K562 (cell line): ENCODE results near the gene ROBO2. TPM values are rescaled to one million over a fixed set of nuclear protein-coding genes. Genes with fewer than 3 reads are reported as not detected.

ENCODE experiments used
- ATAC-seq: fragments of 200-7000 bp; cut with Tn5 transposase; 3 replicates; pipeline ENCODE4 v1.9.1; 2020; ENCODE audit warnings: moderate library complexity
- BruUV-seq: library from RNA; stranded (reverse); fragments of 400-500 nt; replicated peaks from 2 replicates; lab custom pipeline; 2021; lab: Mats Ljungman, UMichigan
- CTCF ChIA-PET: fragments of 300-600 bp; formaldehyde crosslinking; extraction: SDS; loops from one replicate; lab custom pipeline; 2021; ENCODE audit warnings: low intra/inter-chr PET ratio; lab: Yijun Ruan, JAX
- POLR2A ChIA-PET: fragments of 300-600, 350-650 bp; sonication (Branson Sonifier 250); formaldehyde crosslinking; extraction: SDS; loops from one replicate; lab custom pipeline; 2021; ENCODE audit warnings: antibody characterized with exemption, inconsistent platforms; lab: Yijun Ruan, JAX
- DNase-seq, 4 experiments: peaks; one replicate each; pipeline versions ENCODE4 v3.0.0 to v3.0.0-alpha.2; 2011 to 2018; ENCODE audit warnings: low spot score in 3 of 4, mixed read lengths in 3 of 4; ENCODE audit errors: extremely low read depth in 1 of 4
- FAIRE-seq: peaks from 2 replicates; lab custom pipeline; 2011; peaks lifted over from hg19 to GRCh38; lab: Jason Lieb, UNC
- H2AFZ ChIP-seq: 2 replicates; pipeline ENCODE4 v1.6.0; 2011; ENCODE audit warnings: low read depth, low read length, control low read depth, inconsistent platforms
- H3K27ac ChIP-seq: fragments of 200-600 bp; 3 replicates; pipeline ENCODE4 v1.8.0; 2011; ENCODE audit warnings: low read depth, mild to moderate bottlenecking, control low read depth, inconsistent platforms, low read length, moderate library complexity, mixed read lengths; ENCODE audit errors: extremely low read depth
- H3K27me3 ChIP-seq, 2 experiments: fragments of 300-600 bp in 1 of 2; 2 replicates in 1 of 2; 3 replicates in 1 of 2; pipeline versions ENCODE4 v1.6.0 to v1.8.0; 2011; ENCODE audit warnings: inconsistent platforms in 2 of 2, low read length in 2 of 2, mild to moderate bottlenecking in 1 of 2, mixed read lengths in 1 of 2, moderate library complexity in 1 of 2; ENCODE audit not compliant: control insufficient read depth in 2 of 2, insufficient read depth in 2 of 2
- H3K36me3 ChIP-seq: fragments of 300-600 bp; 3 replicates; pipeline ENCODE4 v1.8.0; 2011; ENCODE audit warnings: mild to moderate bottlenecking, low read length, inconsistent platforms; ENCODE audit not compliant: control insufficient read depth, insufficient read depth
- H3K4me1 ChIP-seq, 2 experiments: fragments of 200-600 bp in 1 of 2; replicated peaks in 1 of 2; 2 replicates in 1 of 2; 3 replicates in 1 of 2; pipeline versions ENCODE4 v1.5.1 to v1.8.0; 2011; ENCODE audit warnings: inconsistent platforms in 2 of 2, low read length in 2 of 2, mild to moderate bottlenecking in 1 of 2, mixed read lengths in 1 of 2, moderate library complexity in 1 of 2; ENCODE audit not compliant: control insufficient read depth in 2 of 2, insufficient read depth in 2 of 2
- H3K4me2 ChIP-seq: 2 replicates; pipeline ENCODE4 v1.6.1; 2011; ENCODE audit warnings: low read length, control low read depth, inconsistent platforms, mixed read lengths; ENCODE audit not compliant: insufficient read depth
- H3K4me3 ChIP-seq: fragments of 200-600 bp; sonication (generic), shearing (Covaris generic); 2 replicates; pipeline ENCODE4 v1.5.1; 2016; ENCODE audit warnings: control low read depth, inconsistent platforms
- H3K79me2 ChIP-seq: fragments of 200-600 bp; 3 replicates; pipeline ENCODE4 v1.8.0; 2011; ENCODE audit warnings: low read length, inconsistent platforms; ENCODE audit not compliant: control insufficient read depth, insufficient read depth
- H3K9ac ChIP-seq, 2 experiments: 2 replicates each; pipeline versions ENCODE4 v1.6.0 to v1.6.1; 2011; ENCODE audit warnings: low read depth in 2 of 2, low read length in 2 of 2, control low read depth in 1 of 2, inconsistent platforms in 1 of 2, mild to moderate bottlenecking in 1 of 2, mixed read lengths in 1 of 2; ENCODE audit not compliant: insufficient read depth in 1 of 2
- H3K9me1 ChIP-seq: one replicate; pipeline ENCODE4 v1.6.0; 2011; ENCODE audit warnings: inconsistent platforms, mild to moderate bottlenecking, low read length, moderate library complexity; ENCODE audit not compliant: control insufficient read depth, insufficient read depth
- H3K9me3 ChIP-seq: replicated peaks from 2 replicates; pipeline ENCODE4 v1.5.1; 2011; ENCODE audit warnings: low read depth, low read length, inconsistent platforms; ENCODE audit not compliant: control insufficient read depth, insufficient read depth
- H4K20me1 ChIP-seq: replicated peaks from 2 replicates; pipeline ENCODE4 v1.6.1; 2011; ENCODE audit warnings: low read length, inconsistent platforms, mixed read lengths; ENCODE audit not compliant: control insufficient read depth, insufficient read depth
- BDP1 ChIP-seq: IDR thresholded peaks from 3 replicates; pipeline ENCODE4 v1.6.1; 2011; ENCODE audit not compliant: insufficient read length, insufficient read depth
- CXXC5 ChIP-seq: fragments of 250-450 bp; sonication (Bioruptor Pico); IDR thresholded peaks from 2 replicates; pipeline ENCODE4 v1.8.0; 2022; ENCODE audit warnings: inconsistent platforms, mild to moderate bottlenecking, moderate library complexity
- HMG20A ChIP-seq: fragments of 450-650 bp; formaldehyde crosslinking; conservative IDR thresholded peaks from 2 replicates; pipeline ENCODE4 v1.4.0; 2020; ENCODE audit warnings: mild to moderate bottlenecking, mixed read lengths
- NKRF ChIP-seq: fragments of 450-650 bp; IDR thresholded peaks from 2 replicates; pipeline ENCODE4 v1.6.1; 2016; ENCODE audit warnings: borderline replicate concordance
- SMARCB1 ChIP-seq: IDR thresholded peaks from 2 replicates; pipeline ENCODE4 v1.6.1; 2011; ENCODE audit warnings: improper control_type of control experiment, low read depth; ENCODE audit not compliant: insufficient read length
- TCF7L2 ChIP-seq: fragments of 150-350 bp; IDR thresholded peaks from 2 replicates; pipeline ENCODE4 v1.6.1; 2016; ENCODE audit warnings: low read depth, mild to moderate bottlenecking, low read length, moderate library complexity
- ZNF124 ChIP-seq: sonication (generic); formaldehyde crosslinking; IDR thresholded peaks from 2 replicates; pipeline ENCODE4 v1.8.1; 2022; ENCODE audit warnings: missing genetic modification reagents
- ZNF217 ChIP-seq: sonication (generic); formaldehyde crosslinking; IDR thresholded peaks from 2 replicates; pipeline ENCODE4 v1.8.0; 2022; ENCODE audit warnings: mild to moderate bottlenecking, missing genetic modification reagents
- ZNF280B ChIP-seq: fragments of 250-450 bp; sonication (Bioruptor Pico); IDR thresholded peaks from 2 replicates; pipeline ENCODE4 v1.5.1; 2021; ENCODE audit warnings: mild to moderate bottlenecking
- ZNF77 ChIP-seq: fragments of 250-450 bp; sonication (Bioruptor Pico); IDR thresholded peaks from 2 replicates; pipeline ENCODE4 v1.5.0; 2020
- WGBS: fragments of 100-300 bp; shearing (Covaris generic); methylation state at CpG from one replicate; pipeline ENCODE4 v1.1.6; 2016; ENCODE audit warnings: low coverage, mixed read lengths; ENCODE audit not compliant: insufficient coverage; ENCODE audit errors: missing lambda C conversion rate; 5-methylcytosine and 5-hydroxymethylcytosine counted together
- in situ Hi-C: fragments of 300-500 bp; cut with MboI; formaldehyde crosslinking; loops from 4 replicates; pipeline ENCODE4 v1.15.0; 2018; ENCODE audit warnings: inconsistent platforms, mixed read lengths
- intact Hi-C: fragments of 100-400 bp; cut with micrococcal nuclease; formaldehyde crosslinking; loops from 2 replicates; pipeline ENCODE4 v1.14.2; 2022
- polyA plus RNA-seq, 8 experiments: library from polyadenylated mRNA; depleted of rRNA in 4 of 8; stranded (reverse) in 5 of 8; unstranded in 3 of 8; fragments of >200 nt; fragmentation: Nextera tagmentation in 2 of 8; fragmentation: Illumina TruSeq in 1 of 8; extraction: Ambion mirVana in 2 of 8; extraction: Trizol in 1 of 8; gene quantifications; 2 replicates each; pipeline versions ENCODE4 v1.2.1 to v1.2.3, GENCODE V29; 2011 to 2014; ENCODE audit warnings: inconsistent platforms in 1 of 8, missing spikeins in 1 of 8
- total RNA-seq, 7 experiments: library from RNA; depleted of rRNA in 6 of 7; stranded (reverse); fragments of >200 nt in 6 of 7; fragmentation: Illumina TruSeq in 2 of 7; extraction: Trizol in 2 of 7; gene quantifications; 2 replicates each; pipeline versions ENCODE4 v1.2.1 to v1.2.3, GENCODE V29; 2011 to 2021; ENCODE audit warnings: low replicate concordance in 1 of 7
- TF ChIP-seq, protein P1 (sequence below), 2 experiments: fragments of 450-650 bp in 1 of 2; IDR thresholded peaks; 2 replicates each; pipeline ENCODE4 v1.6.1; 2011 to 2017; ENCODE audit warnings: low read depth in 2 of 2, antibody characterized with exemption in 1 of 2, borderline replicate concordance in 1 of 2, low read length in 1 of 2, mild to moderate bottlenecking in 1 of 2, mixed read lengths in 1 of 2; ENCODE audit not compliant: control insufficient read depth in 1 of 2
- TF ChIP-seq, protein P2 (sequence below), 2 experiments: IDR thresholded peaks; 2 replicates each; pipeline ENCODE4 v1.6.1; 2011; ENCODE audit warnings: borderline replicate concordance in 1 of 2, control low read depth in 1 of 2, low read depth in 1 of 2, low read length in 1 of 2, mild to moderate bottlenecking in 1 of 2, mixed read lengths in 1 of 2, moderate library complexity in 1 of 2; ENCODE audit not compliant: insufficient read depth in 1 of 2, insufficient read length in 1 of 2, poor library complexity in 1 of 2, severe bottlenecking in 1 of 2; ENCODE audit errors: extremely low read depth in 1 of 2

Gene ROBO2
- total and polyA plus RNA-seq, 9 of the 15 experiments (the other 6 are each of a cell fraction or from before 2014, with no cell fraction given): 0.84 to 3.0 (median 1.7) TPM

- TF ChIP-seq ZNF280B (CRISPR knock-in tag): no peak
- TF ChIP-seq ZNF124 (CRISPR knock-in tag): no peak
- TF ChIP-seq CXXC5 (CRISPR knock-in tag): no peak
- no peak for TF ChIP-seq BDP1
- TF ChIP-seq ZNF217 (CRISPR knock-in tag): no peak
- no peak for TF ChIP-seq TCF7L2
- TF ChIP-seq, protein P1, sequence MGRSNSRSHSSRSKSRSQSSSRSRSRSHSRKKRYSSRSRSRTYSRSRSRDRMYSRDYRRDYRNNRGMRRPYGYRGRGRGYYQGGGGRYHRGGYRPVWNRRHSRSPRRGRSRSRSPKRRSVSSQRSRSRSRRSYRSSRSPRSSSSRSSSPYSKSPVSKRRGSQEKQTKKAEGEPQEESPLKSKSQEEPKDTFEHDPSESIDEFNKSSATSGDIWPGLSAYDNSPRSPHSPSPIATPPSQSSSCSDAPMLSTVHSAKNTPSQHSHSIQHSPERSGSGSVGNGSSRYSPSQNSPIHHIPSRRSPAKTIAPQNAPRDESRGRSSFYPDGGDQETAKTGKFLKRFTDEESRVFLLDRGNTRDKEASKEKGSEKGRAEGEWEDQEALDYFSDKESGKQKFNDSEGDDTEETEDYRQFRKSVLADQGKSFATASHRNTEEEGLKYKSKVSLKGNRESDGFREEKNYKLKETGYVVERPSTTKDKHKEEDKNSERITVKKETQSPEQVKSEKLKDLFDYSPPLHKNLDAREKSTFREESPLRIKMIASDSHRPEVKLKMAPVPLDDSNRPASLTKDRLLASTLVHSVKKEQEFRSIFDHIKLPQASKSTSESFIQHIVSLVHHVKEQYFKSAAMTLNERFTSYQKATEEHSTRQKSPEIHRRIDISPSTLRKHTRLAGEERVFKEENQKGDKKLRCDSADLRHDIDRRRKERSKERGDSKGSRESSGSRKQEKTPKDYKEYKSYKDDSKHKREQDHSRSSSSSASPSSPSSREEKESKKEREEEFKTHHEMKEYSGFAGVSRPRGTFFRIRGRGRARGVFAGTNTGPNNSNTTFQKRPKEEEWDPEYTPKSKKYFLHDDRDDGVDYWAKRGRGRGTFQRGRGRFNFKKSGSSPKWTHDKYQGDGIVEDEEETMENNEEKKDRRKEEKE (IDR thresholded peaks at IDR 0.05; ENCODE audit: borderline replicate concordance in 1 of 2, control insufficient read depth in 1 of 2, low read depth in 2 of 2, low read length in 1 of 2): no peak
- TF ChIP-seq SMARCB1: no peak
- no peak for TF ChIP-seq NKRF
- TF ChIP-seq ZNF77 (CRISPR knock-in tag): no peak
- TF ChIP-seq HMG20A (CRISPR knock-in tag): no peak
- TF ChIP-seq, protein P2, sequence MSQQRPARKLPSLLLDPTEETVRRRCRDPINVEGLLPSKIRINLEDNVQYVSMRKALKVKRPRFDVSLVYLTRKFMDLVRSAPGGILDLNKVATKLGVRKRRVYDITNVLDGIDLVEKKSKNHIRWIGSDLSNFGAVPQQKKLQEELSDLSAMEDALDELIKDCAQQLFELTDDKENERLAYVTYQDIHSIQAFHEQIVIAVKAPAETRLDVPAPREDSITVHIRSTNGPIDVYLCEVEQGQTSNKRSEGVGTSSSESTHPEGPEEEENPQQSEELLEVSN (IDR thresholded peaks at IDR 0.05; ENCODE audit: borderline replicate concordance in 1 of 2, extremely low read depth in 1 of 2, insufficient read depth in 1 of 2, insufficient read length in 1 of 2, low read depth in 1 of 2, low read length in 1 of 2, poor library complexity in 1 of 2, severe bottlenecking in 1 of 2): no peak
- H3K79me2 ChIP-seq: no peaks in the 10 kb centered on the region
- DNase-seq: no peak
- no peak overlapping the region for H2AFZ ChIP-seq
- POLR2A ChIA-PET: no interaction called here
- BruUV-seq: no TSS peak
- no peak overlapping the region for H3K9ac ChIP-seq
- WGBS: 5% methylated on average over 4 of the region's 5 CpGs
- H3K9me1 ChIP-seq: no peaks in the 10 kb centered on the region
- no peaks in the 10 kb centered on the region for H3K36me3 ChIP-seq
- H3K4me3 ChIP-seq: no peak overlapping the region
- no peaks in the 10 kb centered on the region for H3K4me1 ChIP-seq
- H4K20me1 ChIP-seq: no peaks in the 10 kb centered on the region
- H3K4me2 ChIP-seq: no peak overlapping the region
- CTCF ChIA-PET: no interaction called here
- H3K27ac ChIP-seq: no peak overlapping the region
- no peak for FAIRE-seq
- in situ Hi-C loops (no loop called here), intact Hi-C loops (no loop called here)
- H3K9me3 ChIP-seq: no peaks in the 10 kb centered on the region
- no peaks in the 10 kb centered on the region; a peak in 1 of 5 replicates for H3K27me3 ChIP-seq
- ATAC-seq: no peak
Observed at GRCh38 chr3:77026904-77027634, 12.8 kb upstream of the ROBO2 start.
